Peyer's patch (tissue), 4 donors: ENCODE results near the gene LTO1. TPM values are rescaled to one million over a fixed set of nuclear protein-coding genes. Genes with fewer than 3 reads are reported as not detected.

Experiments
- DNase-seq, 3 donors: peaks; one replicate each; pipeline ENCODE4 v3.0.0-alpha.2; 2017 to 2019
- H3K27ac ChIP-seq, 4 donors: fragments of 200-600 bp; sonication (generic); one replicate each; pipeline ENCODE4 v1.5.1; 2016 to 2019
- H3K27me3 ChIP-seq, 2 donors: fragments of 200-600 bp; sonication (generic); one replicate each; pipeline ENCODE4 v1.5.1; 2019
- H3K36me3 ChIP-seq, 3 donors: fragments of 200-600 bp; sonication (generic); one replicate each; pipeline ENCODE4 v1.5.1; 2016 to 2019
- H3K4me1 ChIP-seq, 4 donors: fragments of 200-600 bp; sonication (generic); one replicate each; pipeline ENCODE4 v1.5.1; 2016 to 2019
- H3K4me3 ChIP-seq, 4 donors: fragments of 200-600 bp; sonication (generic); 1 replicate in 3 of 4; 2 replicates in 1 of 4; pipeline ENCODE4 v1.5.1; 2016 to 2019; ENCODE audit warnings: mild to moderate bottlenecking in 1 of 4
- H3K9me3 ChIP-seq, 4 donors: fragments of 200-600 bp; sonication (generic); one replicate each; pipeline ENCODE4 v1.5.1; 2016 to 2019; ENCODE audit warnings: mild to moderate bottlenecking in 1 of 4
- POLR2A ChIP-seq, 2 donors: fragments of 450-650 bp; IDR thresholded peaks; one replicate each; pipeline ENCODE4 v1.5.1; 2017; ENCODE audit warnings: antibody characterized with exemption in 2 of 2, mild to moderate bottlenecking in 2 of 2, moderate library complexity in 2 of 2
- total RNA-seq, 4 donors: library from RNA; depleted of rRNA; stranded (reverse); fragments of >200 nt; gene quantifications; one replicate each; pipeline ENCODE4 v1.1.0, GENCODE V29; 2016
- TF ChIP-seq, protein P1 (sequence below), 6 experiments: fragments of 450-650 bp in 4 of 6; fragments of 200-600 bp in 2 of 6; sonication (generic) in 1 of 6; IDR thresholded peaks; one replicate each; pipeline ENCODE4 v1.5.1; 2017 to 2019; ENCODE audit warnings: antibody characterized with exemption in 6 of 6, mild to moderate bottlenecking in 3 of 6, moderate library complexity in 1 of 6

The LTO1 gene
- total RNA-seq, 4 donors from 2014 or later: 22.1 to 50.3 (median 36.6) TPM

DNA sequence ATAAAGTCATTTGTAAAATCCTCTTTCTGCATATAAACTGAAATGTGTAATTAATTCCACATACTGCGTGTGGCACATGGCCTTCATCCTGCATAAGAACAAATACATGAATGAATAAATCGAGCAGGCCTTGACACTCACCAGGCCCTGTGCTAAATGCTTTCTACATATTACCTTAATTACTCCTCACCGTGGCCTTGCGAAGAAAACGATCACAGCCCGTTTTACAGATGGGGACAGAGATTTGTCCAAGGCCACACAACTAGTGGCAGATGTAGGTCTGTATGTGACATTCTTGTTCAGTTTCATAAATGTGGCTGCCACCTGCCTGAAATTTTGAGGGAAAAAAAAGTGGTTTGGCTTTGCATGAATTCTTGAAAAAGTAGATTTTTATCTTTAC, 40.0 kb downstream of the LTO1 start:
- no peaks in the 10 kb centered on the region for H3K27me3 ChIP-seq
- no peaks in the 10 kb centered on the region for H3K36me3 ChIP-seq
- peaks cover 2 to 40% (median 28%) of the 10 kb centered on the region in 4 donors for H3K4me1 ChIP-seq
- peaks cover 0 to under 1% (median 0%) of the 10 kb centered on the region in 4 donors for H3K9me3 ChIP-seq
- H3K27ac ChIP-seq: no peak overlapping the region
- DNase-seq: peak in 1 of 3 donors; percentile 8
- no peak overlapping the region for H3K4me3 ChIP-seq
- TF ChIP-seq, protein P1, sequence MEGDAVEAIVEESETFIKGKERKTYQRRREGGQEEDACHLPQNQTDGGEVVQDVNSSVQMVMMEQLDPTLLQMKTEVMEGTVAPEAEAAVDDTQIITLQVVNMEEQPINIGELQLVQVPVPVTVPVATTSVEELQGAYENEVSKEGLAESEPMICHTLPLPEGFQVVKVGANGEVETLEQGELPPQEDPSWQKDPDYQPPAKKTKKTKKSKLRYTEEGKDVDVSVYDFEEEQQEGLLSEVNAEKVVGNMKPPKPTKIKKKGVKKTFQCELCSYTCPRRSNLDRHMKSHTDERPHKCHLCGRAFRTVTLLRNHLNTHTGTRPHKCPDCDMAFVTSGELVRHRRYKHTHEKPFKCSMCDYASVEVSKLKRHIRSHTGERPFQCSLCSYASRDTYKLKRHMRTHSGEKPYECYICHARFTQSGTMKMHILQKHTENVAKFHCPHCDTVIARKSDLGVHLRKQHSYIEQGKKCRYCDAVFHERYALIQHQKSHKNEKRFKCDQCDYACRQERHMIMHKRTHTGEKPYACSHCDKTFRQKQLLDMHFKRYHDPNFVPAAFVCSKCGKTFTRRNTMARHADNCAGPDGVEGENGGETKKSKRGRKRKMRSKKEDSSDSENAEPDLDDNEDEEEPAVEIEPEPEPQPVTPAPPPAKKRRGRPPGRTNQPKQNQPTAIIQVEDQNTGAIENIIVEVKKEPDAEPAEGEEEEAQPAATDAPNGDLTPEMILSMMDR (IDR thresholded peaks at IDR 0.05): no peak
- TF ChIP-seq POLR2A (IDR thresholded peaks at IDR 0.05): no peak

DNA sequence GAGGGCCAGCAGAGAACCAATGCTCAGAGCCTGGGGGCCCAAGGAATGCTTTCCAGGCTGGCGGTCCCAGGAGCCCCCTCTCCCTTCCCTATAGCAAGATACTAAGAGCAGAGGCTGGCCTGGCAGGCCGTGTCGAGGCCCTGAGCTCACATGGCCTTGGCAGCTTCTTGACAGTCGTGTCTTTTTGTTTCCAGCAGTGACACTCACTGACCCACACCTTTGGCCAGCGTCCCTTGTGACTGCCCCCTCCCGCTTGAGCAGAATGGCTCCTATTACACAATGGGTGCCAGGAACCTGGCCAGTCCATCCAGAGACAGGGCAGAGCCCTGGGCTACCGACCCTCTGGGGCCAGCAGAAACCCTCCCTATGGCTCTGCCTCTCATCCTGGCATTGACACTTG, 40.6 kb downstream of the LTO1 start:
- DNase-seq: peak in 1 of 3 donors; percentile 42

DNA sequence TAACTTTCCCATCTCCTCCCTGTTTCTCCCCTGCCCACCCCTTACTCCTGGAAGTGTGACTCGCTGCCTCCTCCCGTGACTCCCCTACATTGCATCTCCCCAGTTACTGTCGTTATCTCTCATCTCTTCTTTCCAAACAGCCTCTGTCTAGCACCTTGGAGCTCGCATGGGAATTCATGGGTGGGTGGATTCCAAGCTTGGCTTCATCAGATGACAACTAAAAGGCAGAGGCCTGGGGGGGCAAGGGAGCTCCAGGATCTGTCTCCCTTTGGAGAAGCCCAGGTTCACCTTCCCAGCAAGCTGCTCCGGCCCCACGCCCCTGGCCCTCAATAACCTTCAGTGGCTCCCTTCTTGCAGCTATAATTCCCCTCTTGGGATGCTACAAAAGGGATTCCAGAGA, 41.1 kb downstream of the LTO1 start:
- Histone ChIP-seq H3K4me1 (peaks cover 2 to 29% (median 22%) of the 10 kb centered on the region in 4 donors), H3K4me3 (no peak overlapping the region), H3K36me3 (no peaks in the 10 kb centered on the region), H3K27me3 (no peaks in the 10 kb centered on the region), H3K27ac (no peak overlapping the region), H3K9me3 (peaks cover 0 to 5% (median 0%) of the 10 kb centered on the region in 4 donors)
- peak in 1 of 3 donors; percentile 15 for DNase-seq
- TF ChIP-seq, protein P1 (IDR thresholded peaks at IDR 0.05): no peak
- no peak for TF ChIP-seq POLR2A (IDR thresholded peaks at IDR 0.05)

More for the DNA sequence above, 40.6 kb downstream of the LTO1 start:
- no peak overlapping the region for H3K4me3 ChIP-seq
- no peak overlapping the region for H3K27ac ChIP-seq
- H3K27me3 ChIP-seq: no peaks in the 10 kb centered on the region
- peaks cover 0 to 5% (median 0%) of the 10 kb centered on the region in 4 donors for H3K9me3 ChIP-seq
- H3K36me3 ChIP-seq: no peaks in the 10 kb centered on the region
- TF ChIP-seq, protein P1 (IDR thresholded peaks at IDR 0.05): no peak
- TF ChIP-seq POLR2A (IDR thresholded peaks at IDR 0.05): no peak
- H3K4me1 ChIP-seq: peaks cover 2 to 34% (median 26%) of the 10 kb centered on the region in 4 donors

DNA sequence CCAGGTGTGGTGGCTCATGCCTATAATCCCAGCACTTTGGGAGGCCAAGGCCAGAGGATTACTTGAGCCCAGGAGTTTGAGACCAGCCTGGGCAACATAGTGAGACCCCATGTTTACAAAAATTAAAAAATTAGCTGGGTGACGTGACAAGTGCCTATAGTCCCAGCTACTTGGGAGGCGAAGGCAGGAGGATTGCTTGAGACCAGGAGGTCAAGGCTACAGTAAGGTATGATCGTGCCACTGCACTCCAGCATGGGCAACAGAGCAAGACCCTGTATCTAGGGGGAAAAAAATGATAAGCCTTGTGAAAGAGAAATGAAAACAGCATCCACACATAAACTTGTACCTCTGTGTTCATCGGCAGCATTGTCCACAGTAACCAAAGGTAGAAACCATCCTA, 42.3 kb downstream of the LTO1 start:
- peak in 1 of 3 donors; percentile 21 for DNase-seq
- Histone ChIP-seq H3K27me3 (no peaks in the 10 kb centered on the region), H3K4me1 (peaks cover 2 to 20% (median 11%) of the 10 kb centered on the region in 4 donors), H3K27ac (no peak overlapping the region), H3K36me3 (no peaks in the 10 kb centered on the region), H3K4me3 (no peak overlapping the region), H3K9me3 (peaks cover 0 to 5% (median 0%) of the 10 kb centered on the region in 4 donors)
- TF ChIP-seq POLR2A (IDR thresholded peaks at IDR 0.05): no peak
- TF ChIP-seq, protein P1 (IDR thresholded peaks at IDR 0.05): no peak

DNA sequence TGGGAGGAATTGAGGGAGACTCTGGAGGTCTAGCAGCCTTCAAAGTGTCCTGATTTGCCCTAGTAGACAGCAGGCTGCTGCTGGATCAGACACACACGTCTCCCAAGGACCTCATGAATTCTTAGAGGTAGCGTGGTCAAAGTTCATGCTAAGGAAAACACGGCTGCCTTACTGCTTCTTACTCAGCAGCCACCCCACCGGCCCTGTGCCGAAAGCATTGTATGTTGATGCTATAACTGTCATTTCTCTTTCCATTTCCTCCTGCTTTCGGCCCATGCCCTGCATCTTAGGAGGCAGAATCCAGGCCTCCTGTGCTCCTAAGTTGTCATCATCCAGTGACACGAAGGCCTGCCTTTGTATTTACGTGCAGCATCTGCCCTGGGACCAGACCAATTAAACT, 44.7 kb downstream of the LTO1 start:
- H3K9me3 ChIP-seq: peaks cover 0 to 5% (median 0%) of the 10 kb centered on the region in 4 donors

More for the DNA sequence above, 44.7 kb downstream of the LTO1 start:
- no peak overlapping the region for H3K27ac ChIP-seq
- no peak for DNase-seq
- H3K4me3 ChIP-seq: no peak overlapping the region
- H3K36me3 ChIP-seq: no peaks in the 10 kb centered on the region
- TF ChIP-seq, protein P1 (IDR thresholded peaks at IDR 0.05): no peak
- TF ChIP-seq POLR2A (IDR thresholded peaks at IDR 0.05): no peak
- H3K27me3 ChIP-seq: no peaks in the 10 kb centered on the region
- H3K4me1 ChIP-seq: no peaks in the 10 kb centered on the region
